GM21723 (cell line): ENCODE measurements around the gene CXCL10.

Source experiments
- ATAC-seq: cut with Tn5 transposase; IDR thresholded peaks from one replicate; pipeline ENCODE4 v1.9.1; 2021; ENCODE audit warnings: mild to moderate bottlenecking, moderate library complexity; ENCODE audit not compliant: unreplicated experiment

The CXCL10 gene

GRCh38 chr4:75997081-75997480 lies 26.2 kb downstream of the CXCL10 start:
- no peak for ATAC-seq

GRCh38 chr4:75995727-75996126 lies 27.6 kb downstream of the CXCL10 start:
- ATAC-seq, result no peak

- no peak for ATAC-seq
These were observed 30.8 kb downstream of the CXCL10 start for GRCh38 chr4:75992462-75992861.

- ATAC-seq, result no peak
These were observed 33.3 kb downstream of the CXCL10 start for GRCh38 chr4:75989846-75990528.

GRCh38 chr4:75985116-75985515 lies 38.2 kb downstream of the CXCL10 start:
- ATAC-seq, result no peak

GRCh38 chr4:75980576-75980975 lies 42.7 kb downstream of the CXCL10 start:
- ATAC-seq, result no peak

- no peak for ATAC-seq
These were observed 47.1 kb downstream of the CXCL10 start for GRCh38 chr4:75976177-75976576.

- ATAC-seq, result no peak
These were observed 49.5 kb downstream of the CXCL10 start for GRCh38 chr4:75973766-75974165.
